Activated T-cell treated with anti-CD3 and anti-CD28 coated beads, Interleukin-2, amount 50 U/mL, for 72 hours (primary cell): ENCODE measurements around the gene MYO1B. TPM values are rescaled to one million over a fixed set of nuclear protein-coding genes. Genes with fewer than 3 reads are reported as not detected.

Source experiments
- ATAC-seq, 2 donors: fragments of 150-1000 bp; cut with Tn5 transposase; replicated peaks in 1 of 2; 2 replicates each; pipeline ENCODE4 v1.10.0; 2021; ENCODE audit warnings: moderate library complexity in 2 of 2, mild to moderate bottlenecking in 1 of 2
- DNase-seq, 2 donors: peaks; one replicate each; pipeline ENCODE4 v3.0.0; 2021 to 2022; ENCODE audit warnings: mixed read lengths in 1 of 2
- H3K27ac Mint-ChIP-seq: one replicate; pipeline ENCODE4 v1.8.0; 2022; ENCODE audit warnings: mild to moderate bottlenecking, moderate library complexity, mixed read lengths
- H3K27me3 Mint-ChIP-seq: one replicate; pipeline ENCODE4 v1.8.0; 2022; ENCODE audit warnings: low read depth, mixed read lengths
- H3K36me3 Mint-ChIP-seq, 2 donors: one replicate each; pipeline ENCODE4 v1.8.0; 2022; ENCODE audit warnings: mixed read lengths in 2 of 2, mild to moderate bottlenecking in 1 of 2; ENCODE audit not compliant: insufficient read depth in 2 of 2
- H3K4me1 Mint-ChIP-seq: one replicate; pipeline ENCODE4 v1.8.0; 2022; ENCODE audit warnings: low read depth, mixed read lengths
- H3K4me3 Mint-ChIP-seq, 2 donors: one replicate each; pipeline ENCODE4 v1.8.0; 2022; ENCODE audit warnings: mild to moderate bottlenecking in 2 of 2, mixed read lengths in 2 of 2, moderate library complexity in 2 of 2
- H3K9me3 Mint-ChIP-seq, 2 donors: one replicate each; pipeline ENCODE4 v1.8.0; 2022; ENCODE audit warnings: mixed read lengths in 2 of 2
- total RNA-seq, 2 donors: library from RNA; stranded (reverse); gene quantifications; one replicate each; pipeline ENCODE4 v1.2.3, GENCODE V29; 2022

Gene MYO1B
- total RNA-seq, 2 donors from 2014 or later = 24.4 to 37.5 TPM

GRCh38 chr2:191352536-191352935, 107.3 kb downstream of the MYO1B start:
- H3K4me3 Mint-ChIP-seq = no peak overlapping the region
- ATAC-seq (no peak), DNase-seq (no peak)
- no peak overlapping the region for H3K27ac Mint-ChIP-seq
- H3K27me3 Mint-ChIP-seq = no peaks in the 10 kb centered on the region
- peaks cover 0 to 6% of the 10 kb centered on the region in 2 donors for H3K36me3 Mint-ChIP-seq
- no peaks in the 10 kb centered on the region for H3K4me1 Mint-ChIP-seq
- H3K9me3 Mint-ChIP-seq = no peaks in the 10 kb centered on the region

- ATAC-seq = no peak
- Mint-ChIP-seq H3K4me1 (no peaks in the 10 kb centered on the region), H3K27me3 (no peaks in the 10 kb centered on the region), H3K9me3 (no peaks in the 10 kb centered on the region), H3K27ac (no peak overlapping the region), H3K4me3 (no peak overlapping the region), H3K36me3 (peaks cover 0 to 2% of the 10 kb centered on the region in 2 donors)
- no peak for DNase-seq
Measured at GRCh38 chr2:191355170-191355758, 110.1 kb downstream of the MYO1B start.

DNA sequence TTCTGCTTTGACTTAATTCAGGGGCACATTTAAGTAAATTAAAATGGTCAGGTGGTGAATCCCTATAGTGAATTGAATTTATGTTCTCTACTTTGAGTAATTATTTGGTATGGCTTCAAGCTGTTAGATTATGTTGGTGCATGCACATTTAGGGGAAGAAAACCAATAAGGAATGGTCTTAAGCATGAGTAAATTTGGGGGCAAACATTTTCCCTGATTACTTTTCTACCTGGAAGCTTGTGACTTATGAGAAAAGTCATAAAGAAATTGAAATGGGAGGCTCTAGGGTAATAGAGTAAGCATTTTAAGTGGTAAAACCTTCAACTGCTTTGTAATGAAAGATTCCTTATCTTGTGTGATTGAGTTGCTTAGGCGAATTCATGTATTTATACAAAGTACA, 112.5 kb downstream of the MYO1B start:
- Mint-ChIP-seq H3K36me3 (peaks cover 0 to 2% of the 10 kb centered on the region in 2 donors), H3K9me3 (no peaks in the 10 kb centered on the region), H3K27me3 (no peaks in the 10 kb centered on the region), H3K4me3 (no peak overlapping the region), H3K4me1 (no peaks in the 10 kb centered on the region), H3K27ac (no peak overlapping the region)
- DNase-seq (no peak), ATAC-seq (no peak)

DNA sequence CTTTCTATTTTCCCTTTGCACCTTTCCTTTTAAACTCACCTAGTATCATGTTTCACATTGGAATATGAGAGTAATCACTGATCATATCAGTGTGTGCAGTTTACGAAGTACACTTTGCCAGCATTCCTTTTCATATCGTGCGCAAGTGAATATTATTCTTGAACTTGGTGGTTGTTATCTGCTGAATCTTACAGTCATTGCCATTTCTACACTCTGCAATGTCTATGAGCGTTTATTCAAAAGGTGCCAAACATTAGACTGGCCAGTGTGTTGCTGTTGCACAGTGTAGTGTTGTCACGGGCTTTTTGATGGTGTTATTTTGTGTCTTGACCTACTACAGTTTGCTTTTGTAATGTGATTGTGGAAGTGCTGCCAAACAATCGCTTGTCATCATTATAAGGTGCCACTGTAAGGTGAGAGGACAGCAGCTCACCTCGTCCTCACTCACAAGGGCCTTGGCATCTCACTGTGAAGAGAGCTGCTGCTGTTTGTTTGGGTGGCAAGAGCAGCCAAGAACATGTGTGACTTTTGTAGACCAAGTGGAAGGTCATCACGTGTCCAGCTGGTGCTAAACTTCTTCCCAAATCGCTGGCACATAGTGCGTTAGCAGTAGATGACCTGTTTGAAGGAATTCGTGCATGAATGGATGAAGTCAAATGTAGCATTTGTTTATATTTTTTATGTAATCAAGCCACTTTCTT, 113.3 kb downstream of the MYO1B start:
- no peaks in the 10 kb centered on the region for H3K9me3 Mint-ChIP-seq
- peaks cover 0 to 2% of the 10 kb centered on the region in 2 donors for H3K36me3 Mint-ChIP-seq
- ATAC-seq (no peak), DNase-seq (no peak)
- H3K27ac Mint-ChIP-seq = no peak overlapping the region
- no peaks in the 10 kb centered on the region for H3K4me1 Mint-ChIP-seq
- H3K27me3 Mint-ChIP-seq = no peaks in the 10 kb centered on the region
- H3K4me3 Mint-ChIP-seq = no peak overlapping the region

DNA sequence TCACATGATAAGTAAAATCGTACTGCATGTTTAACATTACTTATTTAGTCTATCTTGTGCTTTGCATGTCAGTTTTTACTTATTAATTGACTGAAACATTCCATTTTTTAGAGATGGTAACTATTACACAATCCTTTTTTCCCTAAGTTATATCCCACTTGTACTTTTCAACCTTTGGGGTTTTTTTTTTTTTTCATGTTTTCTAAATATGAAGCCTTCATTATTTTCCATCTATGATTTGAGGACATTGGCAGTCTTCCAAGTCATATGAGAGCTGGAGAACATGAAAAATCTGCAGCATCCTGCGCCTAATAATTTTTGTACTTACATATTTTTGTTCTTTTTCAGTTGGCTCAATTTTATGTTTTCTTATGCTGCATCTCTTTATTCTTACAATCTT, 113.9 kb downstream of the MYO1B start:
- no peaks in the 10 kb centered on the region for H3K4me1 Mint-ChIP-seq
- no peak overlapping the region for H3K4me3 Mint-ChIP-seq
- ATAC-seq = no peak
- H3K27ac Mint-ChIP-seq = no peak overlapping the region
- DNase-seq = no peak
- H3K9me3 Mint-ChIP-seq = no peaks in the 10 kb centered on the region
- peaks cover 0 to 2% of the 10 kb centered on the region in 2 donors for H3K36me3 Mint-ChIP-seq
- H3K27me3 Mint-ChIP-seq = peaks cover 4% of the 10 kb centered on the region

- Mint-ChIP-seq H3K27ac (no peak overlapping the region), H3K4me1 (no peaks in the 10 kb centered on the region), H3K36me3 (no peaks in the 10 kb centered on the region), H3K4me3 (no peak overlapping the region), H3K9me3 (no peaks in the 10 kb centered on the region), H3K27me3 (peaks cover 7% of the 10 kb centered on the region)
- DNase-seq = no peak
- no peak for ATAC-seq
Measured at GRCh38 chr2:191360918-191361317, 115.7 kb downstream of the MYO1B start.

DNA sequence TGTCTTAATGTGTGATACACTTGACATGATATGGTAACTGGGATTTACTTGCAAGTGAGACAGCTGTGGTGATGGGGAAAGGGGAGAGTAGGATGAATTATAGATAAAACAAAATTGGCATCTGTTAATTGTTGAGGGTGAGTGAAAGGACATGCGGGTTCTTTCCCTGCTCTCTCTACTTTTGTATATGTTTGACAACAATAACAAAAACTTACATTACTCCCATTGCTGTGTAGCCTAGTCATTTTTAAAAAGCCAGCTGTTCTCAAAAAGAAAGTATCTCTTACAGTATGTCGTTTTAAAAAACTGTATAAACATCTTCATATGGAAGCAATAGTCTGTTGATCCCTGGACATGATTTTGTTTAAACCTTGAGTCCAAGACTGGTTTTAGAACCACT, 117.6 kb downstream of the MYO1B start:
- no peak for ATAC-seq
- H3K4me1 Mint-ChIP-seq = no peaks in the 10 kb centered on the region
- DNase-seq = no peak
- no peaks in the 10 kb centered on the region for H3K36me3 Mint-ChIP-seq
- no peak overlapping the region for H3K4me3 Mint-ChIP-seq
- peaks cover 7% of the 10 kb centered on the region for H3K27me3 Mint-ChIP-seq
- H3K9me3 Mint-ChIP-seq = no peaks in the 10 kb centered on the region
- no peak overlapping the region for H3K27ac Mint-ChIP-seq

GRCh38 chr2:191363267-191363666, 118.1 kb downstream of the MYO1B start:
- no peak overlapping the region for H3K4me3 Mint-ChIP-seq
- ATAC-seq = no peak
- H3K4me1 Mint-ChIP-seq = no peaks in the 10 kb centered on the region
- H3K36me3 Mint-ChIP-seq = no peaks in the 10 kb centered on the region
- DNase-seq = no peak
- no peak overlapping the region for H3K27ac Mint-ChIP-seq
- no peaks in the 10 kb centered on the region for H3K9me3 Mint-ChIP-seq
- peaks cover 7% of the 10 kb centered on the region for H3K27me3 Mint-ChIP-seq

- no peak for ATAC-seq
- H3K27ac Mint-ChIP-seq = no peak overlapping the region
- no peaks in the 10 kb centered on the region for H3K4me1 Mint-ChIP-seq
- DNase-seq = no peak
- no peak overlapping the region for H3K4me3 Mint-ChIP-seq
- no peaks in the 10 kb centered on the region for H3K9me3 Mint-ChIP-seq
- H3K36me3 Mint-ChIP-seq = no peaks in the 10 kb centered on the region
- peaks cover 7% of the 10 kb centered on the region for H3K27me3 Mint-ChIP-seq
Measured at GRCh38 chr2:191365089-191365488, 119.9 kb downstream of the MYO1B start.

DNA sequence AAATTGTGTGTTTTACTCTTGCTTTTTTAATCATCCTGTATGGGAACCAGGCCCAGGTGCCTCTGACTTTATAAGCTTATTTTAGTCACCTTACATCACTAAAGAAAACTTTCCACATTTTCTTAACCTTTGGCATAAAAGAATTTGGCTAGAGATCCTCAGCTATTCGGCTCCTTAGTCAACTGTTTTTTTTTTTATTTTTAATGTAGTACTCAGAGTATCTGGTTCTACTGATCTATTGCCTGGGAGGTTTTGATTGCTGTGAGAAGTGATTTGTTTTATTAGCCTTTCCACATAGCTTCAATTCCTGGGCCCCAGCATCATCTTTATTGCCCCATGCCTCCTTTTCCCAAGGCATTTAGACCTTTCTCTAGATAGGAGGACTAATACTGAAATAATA, 121.0 kb downstream of the MYO1B start:
- ATAC-seq (no peak), DNase-seq (no peak)
- Mint-ChIP-seq H3K27me3 (peaks cover 7% of the 10 kb centered on the region), H3K4me1 (no peaks in the 10 kb centered on the region), H3K27ac (no peak overlapping the region), H3K4me3 (no peak overlapping the region), H3K9me3 (no peaks in the 10 kb centered on the region), H3K36me3 (no peaks in the 10 kb centered on the region)

GRCh38 chr2:191369034-191369433, 123.8 kb downstream of the MYO1B start:
- ATAC-seq = no peak
- Mint-ChIP-seq H3K4me1 (no peaks in the 10 kb centered on the region), H3K27me3 (peaks cover 10% of the 10 kb centered on the region), H3K9me3 (no peaks in the 10 kb centered on the region), H3K27ac (no peak overlapping the region), H3K36me3 (no peaks in the 10 kb centered on the region), H3K4me3 (no peak overlapping the region)
- DNase-seq = no peak

- Mint-ChIP-seq H3K4me1 (peaks cover 17% of the 10 kb centered on the region), H3K36me3 (no peaks in the 10 kb centered on the region), H3K27ac (no peak overlapping the region), H3K4me3 (no peak overlapping the region), H3K27me3 (peaks cover 5% of the 10 kb centered on the region), H3K9me3 (no peaks in the 10 kb centered on the region)
- DNase-seq (no peak), ATAC-seq (no peak)
Measured at GRCh38 chr2:191374366-191374765, 129.2 kb downstream of the MYO1B start.

- Mint-ChIP-seq H3K27ac (no peak overlapping the region), H3K27me3 (peaks cover 5% of the 10 kb centered on the region), H3K4me3 (no peak overlapping the region), H3K9me3 (no peaks in the 10 kb centered on the region), H3K4me1 (peaks cover 17% of the 10 kb centered on the region), H3K36me3 (no peaks in the 10 kb centered on the region)
- DNase-seq = no peak
- no peak for ATAC-seq
Measured at GRCh38 chr2:191374939-191375338, 129.7 kb downstream of the MYO1B start.
